Measurements from ENCODE around the gene ARRB1. TPM values are rescaled to one million over a fixed set of nuclear protein-coding genes. Genes with fewer than 3 reads are reported as not detected.

The ARRB1 gene
- total and polyA plus RNA-seq, 10 of the 15 experiments (the other 5 are each of a cell fraction or from before 2014, with no cell fraction given): 0.39 to 12.9 (median 1.7) TPM

- no peak for TF ChIP-seq CREM (IDR thresholded peaks at IDR 0.05; ENCODE audit: low read depth)
- no peak for TF ChIP-seq BCLAF1 (IDR thresholded peaks at IDR 0.05)
- TF ChIP-seq ZNF217 (IDR thresholded peaks at IDR 0.05): no peak
- no peak for TF ChIP-seq GABPA (IDR thresholded peaks at IDR 0.05; ENCODE audit: low read depth)
- TF ChIP-seq, protein P1, sequence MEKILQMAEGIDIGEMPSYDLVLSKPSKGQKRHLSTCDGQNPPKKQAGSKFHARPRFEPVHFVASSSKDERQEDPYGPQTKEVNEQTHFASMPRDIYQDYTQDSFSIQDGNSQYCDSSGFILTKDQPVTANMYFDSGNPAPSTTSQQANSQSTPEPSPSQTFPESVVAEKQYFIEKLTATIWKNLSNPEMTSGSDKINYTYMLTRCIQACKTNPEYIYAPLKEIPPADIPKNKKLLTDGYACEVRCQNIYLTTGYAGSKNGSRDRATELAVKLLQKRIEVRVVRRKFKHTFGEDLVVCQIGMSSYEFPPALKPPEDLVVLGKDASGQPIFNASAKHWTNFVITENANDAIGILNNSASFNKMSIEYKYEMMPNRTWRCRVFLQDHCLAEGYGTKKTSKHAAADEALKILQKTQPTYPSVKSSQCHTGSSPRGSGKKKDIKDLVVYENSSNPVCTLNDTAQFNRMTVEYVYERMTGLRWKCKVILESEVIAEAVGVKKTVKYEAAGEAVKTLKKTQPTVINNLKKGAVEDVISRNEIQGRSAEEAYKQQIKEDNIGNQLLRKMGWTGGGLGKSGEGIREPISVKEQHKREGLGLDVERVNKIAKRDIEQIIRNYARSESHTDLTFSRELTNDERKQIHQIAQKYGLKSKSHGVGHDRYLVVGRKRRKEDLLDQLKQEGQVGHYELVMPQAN (conservative IDR thresholded peaks at IDR 0.05): no peak
These were observed 38.5 kb upstream of the ARRB1 start (continued) for GRCh38 chr11:75389925-75390324.

GRCh38 chr11:75389276-75389605 is 37.8 kb upstream of the ARRB1 start:
- Histone ChIP-seq H3K9ac (ENCODE audit: control insufficient read depth, insufficient read depth, low read length) (no peak overlapping the region), H3K36me3 (ENCODE audit: control insufficient read depth in 2 of 2, insufficient read depth in 2 of 2, low read length in 1 of 2) (no peaks in the 10 kb centered on the region), H3K4me3 (no peak overlapping the region), H4K20me1 (ENCODE audit: control insufficient read depth, insufficient read depth) (no peaks in the 10 kb centered on the region), H3K27ac (ENCODE audit: control insufficient read depth, insufficient read depth) (no peak overlapping the region), H3K4me1 (ENCODE audit: control insufficient read depth, insufficient read depth, low read length) (peaks cover 3% of the 10 kb centered on the region; the same call in 1 of the 2 replicates), H3K9me3 (replicated peaks; ENCODE audit: control insufficient read depth, insufficient read depth, low read length) (no peaks in the 10 kb centered on the region), H3K79me2 (ENCODE audit: control insufficient read depth, insufficient read depth, low read length) (no peaks in the 10 kb centered on the region), H3K4me2 (ENCODE audit: control insufficient read depth, insufficient read depth) (no peak overlapping the region), H2AFZ (ENCODE audit: control insufficient read depth, low read depth, low read length) (no peak overlapping the region), H3K27me3 (replicated peaks in 1 of 2; ENCODE audit: control insufficient read depth in 2 of 2, insufficient read depth in 2 of 2, low read length in 1 of 2) (no peaks in the 10 kb centered on the region; a peak in 1 of 4 replicates)
- BruUV-seq (replicated peaks): no TSS peak
- intact Hi-C loops (cut with micrococcal nuclease; ENCODE audit: unreplicated experiment) (no loop called here), in situ Hi-C loops (cut with MboI) (no loop called here)
- ChIA-PET CTCF (interaction anchor here (0.6 to 17.1 kb wide), 22 partner anchors 9 to 514 kb away, joined by 3 to 406 read pairs (median 6); partner anchors contain the start of gene GDPD5), SMC1A (ENCODE audit: uncharacterized antibody, unreplicated experiment) (interaction anchor here (0.7 to 5.4 kb wide), 12 partner anchors 8 to 325 kb away, joined by 3 to 43 read pairs (median 4); no protein-coding TSS in a partner anchor), POLR2A (no interaction called here), RAD21 (ENCODE audit: unreplicated experiment) (interaction anchor here (0.8 to 9.8 kb wide), 4 partner anchors 49 to 143 kb away, joined by 3 to 118 read pairs (median 18); no protein-coding TSS in a partner anchor)
- DNase-seq (ENCODE audit: low read depth, low spot score): no peak
- FAIRE-seq: no peak
- WGBS (ENCODE audit: insufficient coverage, insufficient replicate concordance, low lambda C conversion rate, missing lambda C conversion rate): 33% methylated on average over 11 of the region's 11 CpGs
- peak; percentile 35; the same call in 1 of the 3 replicates for ATAC-seq
- TF ChIP-seq SUPT20H (IDR thresholded peaks at IDR 0.05; ENCODE audit: borderline replicate concordance, control insufficient read depth, low read depth, low read length) (no peak), ETV6 (conservative IDR thresholded peaks at IDR 0.05 in 1 of 2, IDR thresholded peaks at IDR 0.05 in 1 of 2; ENCODE audit: borderline replicate concordance in 1 of 2, low read depth in 1 of 2) (no peak), MYB (IDR thresholded peaks at IDR 0.05; ENCODE audit: borderline replicate concordance, low read depth, low read length) (no peak), LARP7 (IDR thresholded peaks at IDR 0.05) (no peak), POLR2AphosphoS5 (IDR thresholded peaks at IDR 0.05; ENCODE audit: low read length) (no peak), RCOR1 (conservative IDR thresholded peaks at IDR 0.05; ENCODE audit: low read depth, low read length) (no peak), YBX1 (IDR thresholded peaks at IDR 0.05) (no peak), NR2C1 (IDR thresholded peaks at IDR 0.05) (no peak), EZH2 (IDR thresholded peaks at IDR 0.05; ENCODE audit: borderline replicate concordance, control insufficient read depth, low read depth, low read length) (no peak), HDAC6 (IDR thresholded peaks at IDR 0.05; ENCODE audit: unreplicated experiment) (no peak), FOS (IDR thresholded peaks at IDR 0.05; ENCODE audit: borderline replicate concordance, extremely low read depth, insufficient read length) (no peak), MXI1 (IDR thresholded peaks at IDR 0.05; ENCODE audit: low read depth, low read length) (no peak), CBFB (IDR thresholded peaks at IDR 0.05; ENCODE audit: low read depth) (no peak)
- TF ChIP-seq, protein P2, sequence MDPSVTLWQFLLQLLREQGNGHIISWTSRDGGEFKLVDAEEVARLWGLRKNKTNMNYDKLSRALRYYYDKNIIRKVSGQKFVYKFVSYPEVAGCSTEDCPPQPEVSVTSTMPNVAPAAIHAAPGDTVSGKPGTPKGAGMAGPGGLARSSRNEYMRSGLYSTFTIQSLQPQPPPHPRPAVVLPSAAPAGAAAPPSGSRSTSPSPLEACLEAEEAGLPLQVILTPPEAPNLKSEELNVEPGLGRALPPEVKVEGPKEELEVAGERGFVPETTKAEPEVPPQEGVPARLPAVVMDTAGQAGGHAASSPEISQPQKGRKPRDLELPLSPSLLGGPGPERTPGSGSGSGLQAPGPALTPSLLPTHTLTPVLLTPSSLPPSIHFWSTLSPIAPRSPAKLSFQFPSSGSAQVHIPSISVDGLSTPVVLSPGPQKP (IDR thresholded peaks at IDR 0.05; ENCODE audit: low read depth, low read length): no peak

All from GM12878 (cell line).